Upper lobe of right lung (tissue), 1 donor: ENCODE results near the gene UBR1. TPM values are rescaled to one million over a fixed set of nuclear protein-coding genes. Genes with fewer than 3 reads are reported as not detected.
"Not testable (repeated sequence)": the region's sequence is repeated elsewhere in the genome, so short reads cannot be mapped to it uniquely, and the experiment has no call there.

Source experiments
- ATAC-seq: fragments of 200-7000 bp; cut with Tn5 transposase; one replicate; pipeline ENCODE4 v1.9.1; 2020; ENCODE audit warnings: mild to moderate bottlenecking, moderate library complexity
- DNase-seq: peaks from one replicate; pipeline ENCODE4 v3.0.0-alpha.2; 2020
- H3K27ac ChIP-seq: fragments of 200-600 bp; one replicate; pipeline ENCODE4 v1.8.0; 2022
- H3K27me3 ChIP-seq: fragments of 200-600 bp; one replicate; pipeline ENCODE4 v1.8.0; 2022; ENCODE audit warnings: mild to moderate bottlenecking
- H3K36me3 ChIP-seq: fragments of 200-600 bp; one replicate; pipeline ENCODE4 v1.8.0; 2022
- H3K4me1 ChIP-seq: fragments of 200-600 bp; one replicate; pipeline ENCODE4 v1.8.0; 2022
- H3K4me3 ChIP-seq: fragments of 200-600 bp; one replicate; pipeline ENCODE4 v1.8.0; 2022; ENCODE audit warnings: mild to moderate bottlenecking
- H3K9me3 ChIP-seq: fragments of 200-600 bp; one replicate; pipeline ENCODE4 v1.8.0; 2022
- CTCF ChIP-seq: fragments of 200-600 bp; IDR thresholded peaks from one replicate; pipeline ENCODE4 v1.8.0; 2022; ENCODE audit warnings: antibody characterized with exemption
- intact Hi-C: fragments of 100-400 bp; cut with DNase I; formaldehyde crosslinking; loops from one replicate; pipeline ENCODE4 v1.11.0; 2022
- total RNA-seq: library from RNA; stranded (reverse); fragmentation: NEBNext Ultra II Directional; extraction: Animal tissue kit (Norgen Biotek cat#: 25700); gene quantifications from one replicate; pipeline ENCODE4 v1.2.1, GENCODE V29; 2021
- donor health status: DM: no; HTN: yes; CAD: no; lungs with severe emphysema.

UBR1 gene
- total RNA-seq, 1 donor from 2014 or later = 37.9 TPM

DNA sequence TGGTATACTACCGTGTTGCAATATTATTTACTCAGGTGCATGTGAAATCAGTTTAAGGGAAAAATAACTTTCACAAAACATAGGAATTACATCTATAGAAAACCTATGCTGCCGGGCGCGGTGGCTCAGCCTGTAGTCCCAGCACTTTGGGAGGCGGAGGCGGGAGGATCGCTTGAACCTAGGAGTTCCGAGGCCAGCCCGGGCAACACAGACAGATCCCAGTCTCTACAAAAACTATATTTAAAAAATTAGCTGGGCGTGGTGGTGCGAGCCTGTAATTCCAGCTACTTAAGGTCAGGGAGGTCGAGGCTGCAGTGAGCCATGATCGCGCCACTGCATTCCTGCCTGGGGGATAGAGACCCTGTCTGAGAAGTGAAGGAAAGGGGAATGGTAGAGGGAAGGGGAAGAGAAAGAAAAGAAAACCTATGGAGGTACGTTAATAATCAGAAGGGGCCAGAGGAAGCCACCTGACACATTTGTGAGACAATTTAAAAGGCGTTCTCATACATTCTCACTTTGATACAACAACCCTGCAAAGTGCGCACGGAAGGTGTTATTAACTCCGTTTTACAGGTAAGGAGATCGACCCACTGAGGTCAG, 27.1 kb upstream of the UBR1 start:
- Histone ChIP-seq H3K9me3 (no peaks in the 10 kb centered on the region), H3K4me3 (peak overlapping the region; percentile 76), H3K27me3 (no peaks in the 10 kb centered on the region), H3K36me3 (peaks cover 14% of the 10 kb centered on the region), H3K27ac (peak overlapping the region; percentile 86), H3K4me1 (peaks cover 13% of the 10 kb centered on the region)
- TF ChIP-seq CTCF = no peak
- peak; percentile 68 for DNase-seq
- no peak for ATAC-seq
- intact Hi-C loops = no loop called here

DNA sequence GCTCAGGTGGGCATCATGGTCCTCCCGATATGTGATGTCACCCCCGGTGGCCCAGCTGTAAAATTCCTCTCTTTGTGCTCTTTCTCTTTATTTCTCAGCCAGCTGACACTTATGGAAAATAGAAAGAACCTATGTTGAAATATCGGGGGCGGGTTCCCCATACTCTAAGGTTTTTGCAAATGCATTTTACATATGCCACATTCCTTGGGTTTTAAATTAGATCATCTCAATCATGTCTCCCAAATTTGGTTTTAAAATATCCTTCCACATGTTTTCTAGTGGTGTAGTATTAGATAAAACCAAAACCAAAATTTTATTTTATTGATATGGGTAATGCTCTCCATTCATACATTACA, 23.1 kb upstream of the UBR1 start:
- Histone ChIP-seq H3K4me1 (peaks cover 10% of the 10 kb centered on the region), H3K36me3 (no peaks in the 10 kb centered on the region), H3K27me3 (no peaks in the 10 kb centered on the region), H3K27ac (no peak overlapping the region), H3K4me3 (no peak overlapping the region), H3K9me3 (no peaks in the 10 kb centered on the region)
- ATAC-seq = no peak
- intact Hi-C loops = no loop called here
- no peak for DNase-seq
- TF ChIP-seq CTCF = no peak

- not testable (repeated sequence) for H3K27me3 ChIP-seq
Observed at GRCh38 chr15:43128174-43128979, 22.5 kb upstream of the UBR1 start.

GRCh38 chr15:43127752-43128151, 21.9 kb upstream of the UBR1 start:
- H3K4me3 ChIP-seq = no peak overlapping the region
- TF ChIP-seq CTCF = no peak
- no peak overlapping the region for H3K27ac ChIP-seq
- no peaks in the 10 kb centered on the region for H3K9me3 ChIP-seq
- no peak for DNase-seq
- H3K27me3 ChIP-seq = no peaks in the 10 kb centered on the region
- intact Hi-C loops = no loop called here
- peaks cover 8% of the 10 kb centered on the region for H3K4me1 ChIP-seq
- ATAC-seq = peak; percentile 17
- H3K36me3 ChIP-seq = no peaks in the 10 kb centered on the region

More at GRCh38 chr15:43128174-43128979, 22.5 kb upstream of the UBR1 start:
- H3K4me1 ChIP-seq, H3K9me3 ChIP-seq, H3K27ac ChIP-seq, ATAC-seq, intact Hi-C loops, H3K4me3 ChIP-seq, DNase-seq, H3K36me3 ChIP-seq: not testable (repeated sequence)

- intact Hi-C loops = no loop called here
- Histone ChIP-seq H3K36me3 (no peaks in the 10 kb centered on the region), H3K4me3 (no peak overlapping the region), H3K9me3 (no peaks in the 10 kb centered on the region), H3K27me3 (no peaks in the 10 kb centered on the region), H3K27ac (no peak overlapping the region), H3K4me1 (peaks cover 9% of the 10 kb centered on the region)
- ATAC-seq = no peak
- TF ChIP-seq CTCF = no peak
- no peak for DNase-seq
Observed at GRCh38 chr15:43126356-43126755, 20.5 kb upstream of the UBR1 start.

DNA sequence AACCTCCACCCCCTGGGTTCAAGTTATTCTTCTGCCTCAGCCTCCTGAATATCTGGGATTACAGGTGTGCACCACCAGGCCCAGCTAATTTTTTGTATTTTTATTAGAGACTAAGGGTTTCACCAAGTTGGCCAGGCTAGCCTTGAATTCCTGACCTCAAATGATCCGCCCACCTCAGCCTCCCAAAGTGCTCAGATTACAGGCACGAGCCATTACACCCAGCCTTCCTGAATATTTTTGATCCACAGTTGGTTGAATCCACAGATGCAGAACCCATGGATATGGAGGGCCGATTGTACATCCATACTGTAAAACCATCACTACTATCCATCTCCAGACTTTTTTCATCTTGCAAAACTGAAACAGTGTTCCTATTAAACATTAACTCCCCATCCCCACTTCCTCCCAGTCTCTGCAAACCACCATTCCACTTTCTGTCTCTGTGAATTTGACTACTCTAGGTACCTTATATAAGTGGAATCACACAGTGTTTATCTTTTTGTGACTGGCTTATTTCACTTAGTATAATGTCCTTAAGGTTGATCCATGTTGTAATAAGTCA, 19.3 kb upstream of the UBR1 start:
- intact Hi-C loops = no loop called here
- DNase-seq (no peak), ATAC-seq (no peak)
- H3K4me3 ChIP-seq = no peak overlapping the region
- peaks cover 9% of the 10 kb centered on the region for H3K4me1 ChIP-seq
- no peak for TF ChIP-seq CTCF
- no peaks in the 10 kb centered on the region for H3K9me3 ChIP-seq
- H3K36me3 ChIP-seq = no peaks in the 10 kb centered on the region
- no peak overlapping the region for H3K27ac ChIP-seq
- H3K27me3 ChIP-seq = no peaks in the 10 kb centered on the region
